Measurements from ENCODE around the gene NUDT9.
A peak's percentile ranks its signal among the peaks of the same experiment; 100 is the strongest.
"Not testable (repeated sequence)": the region's sequence is repeated elsewhere in the genome, so short reads cannot be mapped to it uniquely, and the experiment has no call there.

Gene NUDT9

GRCh38 chr4:87392183-87392582 is 30.2 kb upstream of the NUDT9 start:
- DNase-seq (ENCODE audit: low spot score in 2 of 2) (no peak), ATAC-seq (replicated peaks; ENCODE audit: extremely low read depth, poor library complexity, severe bottlenecking) (no peak)
- Mint-ChIP-seq H3K27ac (ENCODE audit: low read depth) (peak overlapping the region; percentile 95), H3K27me3 (no peaks in the 10 kb centered on the region), H3K9me3 (no peaks in the 10 kb centered on the region), H3K4me3 (no peak overlapping the region), H3K4me1 (peaks cover 26% of the 10 kb centered on the region), H3K36me3 (ENCODE audit: insufficient read depth) (peaks cover 4% of the 10 kb centered on the region)

GRCh38 chr4:87395073-87395472 is 27.3 kb upstream of the NUDT9 start:
- not testable (repeated sequence) for H3K27me3 Mint-ChIP-seq; H3K9me3 Mint-ChIP-seq; H3K27ac Mint-ChIP-seq (ENCODE audit: low read depth); ATAC-seq (replicated peaks; ENCODE audit: extremely low read depth, poor library complexity, severe bottlenecking); H3K36me3 Mint-ChIP-seq (ENCODE audit: insufficient read depth); DNase-seq (ENCODE audit: low spot score in 2 of 2); H3K4me1 Mint-ChIP-seq
- peak overlapping the region; percentile 67 for H3K4me3 Mint-ChIP-seq

- H3K4me1 Mint-ChIP-seq; H3K27ac Mint-ChIP-seq (ENCODE audit: low read depth); H3K9me3 Mint-ChIP-seq; H3K36me3 Mint-ChIP-seq (ENCODE audit: insufficient read depth); H3K4me3 Mint-ChIP-seq; DNase-seq (ENCODE audit: low spot score in 2 of 2); H3K27me3 Mint-ChIP-seq; ATAC-seq (replicated peaks; ENCODE audit: extremely low read depth, poor library complexity, severe bottlenecking): not testable (repeated sequence)
Observed at GRCh38 chr4:87395851-87396250, 26.5 kb upstream of the NUDT9 start.

- peaks cover 3% of the 10 kb centered on the region for H3K36me3 Mint-ChIP-seq (ENCODE audit: insufficient read depth)
- H3K4me1 Mint-ChIP-seq = no peaks in the 10 kb centered on the region
- no peak for ATAC-seq (replicated peaks; ENCODE audit: extremely low read depth, poor library complexity, severe bottlenecking)
- H3K27me3 Mint-ChIP-seq = no peaks in the 10 kb centered on the region
- no peak overlapping the region for H3K4me3 Mint-ChIP-seq
- no peaks in the 10 kb centered on the region for H3K9me3 Mint-ChIP-seq
- H3K27ac Mint-ChIP-seq (ENCODE audit: low read depth) = no peak overlapping the region
- DNase-seq (ENCODE audit: low spot score in 2 of 2) = no peak
Observed at GRCh38 chr4:87399148-87399547, 23.2 kb upstream of the NUDT9 start.

GRCh38 chr4:87399954-87400353 is 22.4 kb upstream of the NUDT9 start:
- H3K27me3 Mint-ChIP-seq = no peaks in the 10 kb centered on the region
- no peak for ATAC-seq (replicated peaks; ENCODE audit: extremely low read depth, poor library complexity, severe bottlenecking)
- H3K4me1 Mint-ChIP-seq = no peaks in the 10 kb centered on the region
- H3K36me3 Mint-ChIP-seq (ENCODE audit: insufficient read depth) = peaks cover 3% of the 10 kb centered on the region
- H3K9me3 Mint-ChIP-seq = no peaks in the 10 kb centered on the region
- no peak overlapping the region for H3K4me3 Mint-ChIP-seq
- no peak overlapping the region for H3K27ac Mint-ChIP-seq (ENCODE audit: low read depth)
- no peak for DNase-seq (ENCODE audit: low spot score in 2 of 2)

- ATAC-seq (replicated peaks; ENCODE audit: extremely low read depth, poor library complexity, severe bottlenecking); H3K36me3 Mint-ChIP-seq (ENCODE audit: insufficient read depth): not testable (repeated sequence)
Observed at GRCh38 chr4:87403732-87404131, 18.6 kb upstream of the NUDT9 start.

GRCh38 chr4:87405211-87405820 is 17.1 kb upstream of the NUDT9 start:
- Mint-ChIP-seq H3K4me3 (no peak overlapping the region), H3K36me3 (ENCODE audit: insufficient read depth) (no peaks in the 10 kb centered on the region), H3K4me1 (peaks cover 16% of the 10 kb centered on the region), H3K9me3 (no peaks in the 10 kb centered on the region), H3K27ac (ENCODE audit: low read depth) (no peak overlapping the region), H3K27me3 (peaks cover 28% of the 10 kb centered on the region)
- no peak for DNase-seq (ENCODE audit: low spot score in 2 of 2)
- ATAC-seq (replicated peaks; ENCODE audit: extremely low read depth, poor library complexity, severe bottlenecking) = no peak

More at GRCh38 chr4:87403732-87404131, 18.6 kb upstream of the NUDT9 start:
- not testable (repeated sequence) for DNase-seq (ENCODE audit: low spot score in 2 of 2); H3K27ac Mint-ChIP-seq (ENCODE audit: low read depth); H3K4me3 Mint-ChIP-seq; H3K9me3 Mint-ChIP-seq
- Mint-ChIP-seq H3K4me1 (peaks cover 16% of the 10 kb centered on the region), H3K27me3 (peaks cover 14% of the 10 kb centered on the region)

GRCh38 chr4:87406462-87406861 is 15.9 kb upstream of the NUDT9 start:
- Mint-ChIP-seq H3K36me3 (ENCODE audit: insufficient read depth) (no peaks in the 10 kb centered on the region), H3K27ac (ENCODE audit: low read depth) (no peak overlapping the region), H3K9me3 (no peaks in the 10 kb centered on the region), H3K27me3 (peaks cover 35% of the 10 kb centered on the region), H3K4me1 (peaks cover 16% of the 10 kb centered on the region), H3K4me3 (peak overlapping the region; percentile 16)
- ATAC-seq (replicated peaks; ENCODE audit: extremely low read depth, poor library complexity, severe bottlenecking) (peak; percentile 28), DNase-seq (ENCODE audit: low spot score in 2 of 2) (no peak)

- Mint-ChIP-seq H3K4me3 (peak overlapping the region; percentile 16), H3K4me1 (peaks cover 16% of the 10 kb centered on the region), H3K27me3 (peaks cover 35% of the 10 kb centered on the region)
- H3K27ac Mint-ChIP-seq (ENCODE audit: low read depth); H3K36me3 Mint-ChIP-seq (ENCODE audit: insufficient read depth); H3K9me3 Mint-ChIP-seq; DNase-seq (ENCODE audit: low spot score in 2 of 2); ATAC-seq (replicated peaks; ENCODE audit: extremely low read depth, poor library complexity, severe bottlenecking): not testable (repeated sequence)
Observed at GRCh38 chr4:87406902-87407301, 15.5 kb upstream of the NUDT9 start.

GRCh38 chr4:87409420-87409939 is 12.9 kb upstream of the NUDT9 start:
- Mint-ChIP-seq H3K36me3 (ENCODE audit: insufficient read depth) (no peaks in the 10 kb centered on the region), H3K4me1 (peaks cover 16% of the 10 kb centered on the region), H3K4me3 (no peak overlapping the region), H3K9me3 (no peaks in the 10 kb centered on the region), H3K27ac (ENCODE audit: low read depth) (no peak overlapping the region), H3K27me3 (peaks cover 43% of the 10 kb centered on the region)
- no peak for ATAC-seq (replicated peaks; ENCODE audit: extremely low read depth, poor library complexity, severe bottlenecking)
- DNase-seq (ENCODE audit: low spot score in 2 of 2) = no peak

GRCh38 chr4:87410157-87410556 is 12.2 kb upstream of the NUDT9 start:
- no peak for DNase-seq (ENCODE audit: low spot score in 2 of 2)
- no peak overlapping the region for H3K4me3 Mint-ChIP-seq

GRCh38 chr4:87410679-87411078 is 11.7 kb upstream of the NUDT9 start:
- no peak for ATAC-seq (replicated peaks; ENCODE audit: extremely low read depth, poor library complexity, severe bottlenecking)
- H3K9me3 Mint-ChIP-seq = no peaks in the 10 kb centered on the region
- no peak overlapping the region for H3K4me3 Mint-ChIP-seq
- H3K27ac Mint-ChIP-seq (ENCODE audit: low read depth) = no peak overlapping the region
- no peaks in the 10 kb centered on the region for H3K36me3 Mint-ChIP-seq (ENCODE audit: insufficient read depth)
- DNase-seq (ENCODE audit: low spot score in 2 of 2) = no peak
- H3K27me3 Mint-ChIP-seq = peaks cover 51% of the 10 kb centered on the region
- peaks cover 16% of the 10 kb centered on the region for H3K4me1 Mint-ChIP-seq

More at GRCh38 chr4:87410157-87410556, 12.2 kb upstream of the NUDT9 start:
- no peaks in the 10 kb centered on the region for H3K9me3 Mint-ChIP-seq
- peaks cover 49% of the 10 kb centered on the region for H3K27me3 Mint-ChIP-seq
- no peak for ATAC-seq (replicated peaks; ENCODE audit: extremely low read depth, poor library complexity, severe bottlenecking)
- no peak overlapping the region for H3K27ac Mint-ChIP-seq (ENCODE audit: low read depth)
- peaks cover 16% of the 10 kb centered on the region for H3K4me1 Mint-ChIP-seq
- no peaks in the 10 kb centered on the region for H3K36me3 Mint-ChIP-seq (ENCODE audit: insufficient read depth)

- H3K9me3 Mint-ChIP-seq = no peaks in the 10 kb centered on the region
- DNase-seq (ENCODE audit: low spot score in 2 of 2) = no peak
- no peak overlapping the region for H3K27ac Mint-ChIP-seq (ENCODE audit: low read depth)
- H3K4me3 Mint-ChIP-seq = no peak overlapping the region
- H3K27me3 Mint-ChIP-seq = peaks cover 37% of the 10 kb centered on the region
- ATAC-seq (replicated peaks; ENCODE audit: extremely low read depth, poor library complexity, severe bottlenecking) = no peak
- H3K4me1 Mint-ChIP-seq = no peaks in the 10 kb centered on the region
- no peaks in the 10 kb centered on the region for H3K36me3 Mint-ChIP-seq (ENCODE audit: insufficient read depth)
Observed at GRCh38 chr4:87414816-87415215, 7.6 kb upstream of the NUDT9 start.

Measured in central memory CD8-positive, alpha-beta T cell (primary cell).